Measurements from ENCODE around the gene HSPA9. TPM values are rescaled to one million over a fixed set of nuclear protein-coding genes. Genes with fewer than 3 reads are reported as not detected.

HSPA9 gene
- total and polyA plus RNA-seq, 9 of the 15 experiments (the other 6 are each of a cell fraction or from before 2014, with no cell fraction given): 195 to 583 (median 514) TPM

- Histone ChIP-seq H3K79me2 (ENCODE audit: control insufficient read depth, insufficient read depth, low read length) (peaks cover 72% of the 10 kb centered on the region), H3K9me3 (replicated peaks; ENCODE audit: control insufficient read depth, insufficient read depth, low read depth, low read length) (peaks cover 2% of the 10 kb centered on the region; the same call in 1 of the 2 replicates), H3K36me3 (ENCODE audit: control insufficient read depth, insufficient read depth, low read length) (peaks cover 63% of the 10 kb centered on the region), H3K27me3 (ENCODE audit: control insufficient read depth in 2 of 2, insufficient read depth in 2 of 2, low read length in 2 of 2) (no peaks in the 10 kb centered on the region), H3K9me1 (ENCODE audit: control insufficient read depth, insufficient read depth, low read length) (no peaks in the 10 kb centered on the region), H4K20me1 (replicated peaks; ENCODE audit: control insufficient read depth, insufficient read depth, low read length) (no peaks in the 10 kb centered on the region; the same call in 1 of the 2 replicates), H3K9ac (ENCODE audit: insufficient read depth in 1 of 2, low read depth in 2 of 2, low read length in 2 of 2) (peak overlapping the region; percentile 37 to 99; a peak in 2 of 4 replicates), H3K4me3 (peak overlapping the region; percentile 72; the same call in 1 of the 2 replicates), H2AFZ (ENCODE audit: low read depth, low read length) (no peak overlapping the region), H3K4me1 (replicated peaks in 1 of 2; ENCODE audit: control insufficient read depth in 2 of 2, insufficient read depth in 2 of 2, low read length in 2 of 2) (peaks cover 11 to 21% of the 10 kb centered on the region in 2 experiments; a peak in 4 of 5 replicates), H3K27ac (ENCODE audit: extremely low read depth, low read depth, low read length) (peak overlapping the region; percentile 97), H3K4me2 (ENCODE audit: insufficient read depth, low read length) (peak overlapping the region; percentile 91)
- ChIA-PET CTCF (ENCODE audit: low intra/inter-chr PET ratio) (no interaction called here), POLR2A (interaction anchor here (0.6 to 2.4 kb wide), 11 partner anchors 10 to 738 kb away, joined by 3 to 8 read pairs (median 4); partner anchors contain the start of genes EGR1, ETF1 and SIL1)
- in situ Hi-C loops (cut with MboI) (no loop called here), intact Hi-C loops (cut with micrococcal nuclease) (no loop called here)
- ATAC-seq: no peak
- WGBS (ENCODE audit: insufficient coverage, low coverage, missing lambda C conversion rate): 80% methylated on average over 8 of the region's 8 CpGs
- DNase-seq (ENCODE audit: extremely low read depth in 1 of 4, low spot score in 3 of 4): no peak
- no peak for FAIRE-seq
- TF ChIP-seq NELFE (IDR thresholded peaks at IDR 0.05; ENCODE audit: insufficient read depth, insufficient read length) (no peak), POLR2G (IDR thresholded peaks at IDR 0.05; ENCODE audit: low read depth, low read length) (peak; percentile 57), ZFP36 (IDR thresholded peaks at IDR 0.05; ENCODE audit: low read depth, low read length, partially characterized antibody) (no peak), HNRNPH1 (optimal IDR thresholded peaks at IDR 0.05; ENCODE audit: low read depth, low read length) (no peak), HIVEP1 (CRISPR knock-in tag; IDR thresholded peaks at IDR 0.05) (no peak), ZNF282 (CRISPR knock-in tag; IDR thresholded peaks at IDR 0.05) (no peak), ZEB2 (IDR thresholded peaks at IDR 0.05) (no peak), RBFOX2 (IDR thresholded peaks at IDR 0.05; ENCODE audit: low read depth, low read length) (peak; percentile 60; the same call in 1 of the 2 replicates), MTA2 (IDR thresholded peaks at IDR 0.05; ENCODE audit: low read depth) (no peak), ELK3 (CRISPR knock-in tag; IDR thresholded peaks at IDR 0.05) (no peak), PRMT5 (CRISPR knock-in tag; IDR thresholded peaks at IDR 0.05) (no peak), EP400 (IDR thresholded peaks at IDR 0.05) (no peak), RAD21 (CRISPR knock-in tag; conservative IDR thresholded peaks at IDR 0.05 in 1 of 2, IDR thresholded peaks at IDR 0.05 in 1 of 2) (no peak), EGR1 (conservative IDR thresholded peaks at IDR 0.05) (0 out of 2 replicates have a peak, but pooled peaks have one; percentile 8), PBX2 (CRISPR knock-in tag; IDR thresholded peaks at IDR 0.05; ENCODE audit: low read depth) (no peak), PBX2 (tag; conservative IDR thresholded peaks at IDR 0.05; ENCODE audit: low read depth) (no peak)
- no TSS peak for BruUV-seq (replicated peaks)
Observed at GRCh38 chr5:138573223-138573622, 2.0 kb downstream of the HSPA9 start.

Measured in K562 (cell line).